Pulmonary artery endothelial cell (primary cell): ENCODE measurements around the gene PSKH1. TPM values are rescaled to one million over a fixed set of nuclear protein-coding genes. Genes with fewer than 3 reads are reported as not detected.
A peak's percentile ranks its signal among the peaks of the same experiment; 100 is the strongest.
"Not testable (repeated sequence)": the region's sequence is repeated elsewhere in the genome, so short reads cannot be mapped to it uniquely, and the experiment has no call there.

ENCODE experiments used
- DNase-seq: peaks from one replicate; pipeline ENCODE4 v3.0.0-alpha.2; 2011; ENCODE audit warnings: low read depth, low spot score
- total RNA-seq: library from RNA; depleted of rRNA; stranded (reverse); fragments of >200 nt; gene quantifications from 2 replicates; pipeline ENCODE4 v1.2.3, GENCODE V29; 2014

The PSKH1 gene
- total RNA-seq, 1 donor from 2014 or later, result 15.4 TPM

- no peak for DNase-seq
Measured at GRCh38 chr16:67924140-67924906, 31.3 kb downstream of the PSKH1 start.

GRCh38 chr16:67926181-67926750 lies 33.2 kb downstream of the PSKH1 start:
- peak; percentile 43 for DNase-seq

GRCh38 chr16:67927131-67927941 lies 34.3 kb downstream of the PSKH1 start:
- no peak for DNase-seq

DNA sequence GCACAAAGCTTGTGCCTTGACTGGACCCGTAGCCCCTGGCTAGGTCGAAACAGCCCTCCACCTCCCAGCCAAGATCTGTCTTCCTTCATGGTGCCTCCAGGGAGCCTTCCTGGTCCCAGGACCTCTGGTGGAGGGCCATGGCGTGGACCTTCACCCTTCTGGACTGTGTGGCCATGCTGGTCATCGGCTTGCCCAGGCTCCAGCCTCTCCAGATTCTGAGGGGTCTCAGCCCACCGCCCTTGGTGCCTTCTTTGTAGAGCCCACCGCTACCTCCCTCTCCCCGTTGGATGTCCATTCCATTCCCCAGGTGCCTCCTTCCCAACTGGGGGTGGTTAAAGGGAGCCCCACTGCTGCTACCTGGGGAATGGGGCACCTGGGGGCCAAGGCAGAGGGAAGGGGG lies 35.1 kb downstream of the PSKH1 start:
- no peak for DNase-seq

DNA sequence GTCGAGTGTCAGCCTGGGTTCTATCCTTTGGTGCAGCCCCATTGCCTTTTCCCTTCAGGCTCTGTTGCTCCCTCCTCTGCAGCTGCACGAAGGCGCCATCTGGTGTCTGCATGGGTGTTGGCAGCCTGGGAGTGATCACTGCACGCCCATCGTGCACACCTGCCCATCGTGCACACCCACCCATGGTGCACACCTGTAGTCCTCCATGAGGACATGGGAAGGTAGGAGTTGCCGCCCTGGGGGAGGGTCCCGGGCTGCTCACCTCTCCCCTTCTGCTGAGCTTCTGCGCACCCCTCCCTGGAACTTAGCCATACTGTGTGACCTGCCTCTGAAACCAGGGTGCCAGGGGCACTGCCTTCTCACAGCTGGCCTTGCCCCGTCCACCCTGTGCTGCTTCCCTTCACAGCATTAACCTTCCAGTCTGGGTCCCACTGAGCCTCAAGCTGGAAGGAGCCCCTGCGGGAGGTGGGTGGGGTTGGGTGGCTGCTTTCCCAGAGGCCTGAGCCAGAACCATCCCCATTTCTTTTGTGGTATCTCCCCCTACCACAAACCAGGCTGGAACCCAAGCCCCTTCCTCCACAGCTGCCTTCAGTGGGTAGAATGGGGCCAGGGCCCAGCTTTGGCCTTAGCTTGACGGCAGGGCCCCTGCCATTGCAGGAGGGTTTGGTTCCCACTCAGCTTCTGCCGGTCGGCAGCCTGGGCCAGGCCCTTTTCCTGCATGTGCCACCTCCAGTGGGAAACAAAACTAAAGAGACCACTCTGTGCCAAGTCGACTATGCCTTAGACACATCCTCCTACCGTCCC lies 35.7 kb downstream of the PSKH1 start:
- DNase-seq, result no peak

GRCh38 chr16:67930191-67930590 lies 37.1 kb downstream of the PSKH1 start:
- no peak for DNase-seq

DNA sequence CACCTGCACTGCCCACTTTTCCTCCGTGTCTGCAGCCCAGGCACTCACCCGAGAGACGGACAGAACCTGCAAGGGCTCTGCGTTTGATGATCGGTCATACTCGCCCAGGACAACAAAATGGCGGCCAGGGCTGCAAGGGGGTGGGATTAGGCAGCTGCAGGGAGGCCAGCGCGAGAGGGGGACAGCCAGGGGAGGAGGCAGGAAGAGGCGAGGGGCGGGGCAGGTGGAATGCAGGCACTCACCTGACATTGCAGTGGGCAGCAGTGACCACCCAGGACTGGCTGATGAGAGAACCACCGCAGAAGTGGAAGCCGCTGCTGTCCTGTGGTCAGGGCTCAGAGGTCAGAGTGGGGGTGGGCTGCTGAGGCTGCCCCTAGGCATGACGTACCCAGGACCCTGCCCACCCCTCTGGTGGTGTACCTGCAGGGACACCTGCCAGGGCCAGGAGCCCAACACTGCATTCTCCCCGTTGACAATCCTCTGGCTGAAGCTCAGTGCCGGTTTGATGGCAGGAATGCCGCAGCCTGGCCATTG lies 37.7 kb downstream of the PSKH1 start:
- no peak for DNase-seq

GRCh38 chr16:67931712-67932461 lies 38.8 kb downstream of the PSKH1 start, which contains the start of gene CTRL:
TSS of gene CTRL (minus strand) at chr16:67931862. CDS start at chr16:67931852, 10 bp downstream.
- DNase-seq, result no peak

- no peak for DNase-seq
Measured at GRCh38 chr16:67932462-67932840, 39.4 kb downstream of the PSKH1 start.

- DNase-seq, result no peak
Measured at GRCh38 chr16:67933805-67934204, 40.8 kb downstream of the PSKH1 start.

DNA sequence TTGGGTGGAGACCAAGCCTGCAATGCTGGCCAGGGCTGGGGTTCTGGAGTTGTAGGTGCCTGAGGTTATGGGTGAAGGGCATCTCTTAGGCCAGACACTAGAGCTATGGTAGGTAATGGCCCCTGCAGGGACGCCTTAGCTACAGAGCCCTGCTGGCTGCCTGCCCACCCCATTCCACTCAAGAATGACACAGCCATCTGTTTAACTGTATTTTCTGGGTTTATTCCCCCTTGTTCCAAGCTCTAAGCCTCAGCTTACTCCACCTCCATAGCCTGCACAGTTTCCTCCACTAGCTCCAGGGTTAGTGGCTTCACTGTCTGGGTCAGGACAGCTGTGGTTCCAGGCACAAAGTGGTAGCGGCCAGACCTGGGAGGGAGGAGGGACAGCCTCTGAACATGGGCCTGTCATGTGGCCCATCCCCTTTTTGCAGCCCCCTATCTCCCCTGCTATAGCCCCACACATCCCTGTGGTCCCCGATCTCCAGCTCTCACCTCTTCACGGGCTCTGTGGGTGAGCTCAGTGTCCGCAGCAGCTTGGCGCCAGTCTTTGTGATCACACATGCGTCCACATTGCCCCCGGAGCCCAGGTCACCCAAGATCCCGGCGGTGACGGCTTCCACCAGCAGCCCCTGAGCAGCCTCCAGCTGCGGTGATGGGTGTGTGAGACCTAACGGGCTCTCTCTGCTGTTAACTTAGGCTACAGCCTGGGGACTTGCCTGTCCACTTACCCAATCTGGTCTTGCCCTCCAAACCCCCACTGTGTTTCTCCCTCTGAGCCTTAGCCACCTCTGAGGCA lies 41.4 kb downstream of the PSKH1 start:
- no peak for DNase-seq

GRCh38 chr16:67935101-67935401 lies 42.0 kb downstream of the PSKH1 start:
- no peak for DNase-seq

- peak; percentile 61 for DNase-seq
Measured at GRCh38 chr16:67935402-67936123, 42.5 kb downstream of the PSKH1 start.

DNA sequence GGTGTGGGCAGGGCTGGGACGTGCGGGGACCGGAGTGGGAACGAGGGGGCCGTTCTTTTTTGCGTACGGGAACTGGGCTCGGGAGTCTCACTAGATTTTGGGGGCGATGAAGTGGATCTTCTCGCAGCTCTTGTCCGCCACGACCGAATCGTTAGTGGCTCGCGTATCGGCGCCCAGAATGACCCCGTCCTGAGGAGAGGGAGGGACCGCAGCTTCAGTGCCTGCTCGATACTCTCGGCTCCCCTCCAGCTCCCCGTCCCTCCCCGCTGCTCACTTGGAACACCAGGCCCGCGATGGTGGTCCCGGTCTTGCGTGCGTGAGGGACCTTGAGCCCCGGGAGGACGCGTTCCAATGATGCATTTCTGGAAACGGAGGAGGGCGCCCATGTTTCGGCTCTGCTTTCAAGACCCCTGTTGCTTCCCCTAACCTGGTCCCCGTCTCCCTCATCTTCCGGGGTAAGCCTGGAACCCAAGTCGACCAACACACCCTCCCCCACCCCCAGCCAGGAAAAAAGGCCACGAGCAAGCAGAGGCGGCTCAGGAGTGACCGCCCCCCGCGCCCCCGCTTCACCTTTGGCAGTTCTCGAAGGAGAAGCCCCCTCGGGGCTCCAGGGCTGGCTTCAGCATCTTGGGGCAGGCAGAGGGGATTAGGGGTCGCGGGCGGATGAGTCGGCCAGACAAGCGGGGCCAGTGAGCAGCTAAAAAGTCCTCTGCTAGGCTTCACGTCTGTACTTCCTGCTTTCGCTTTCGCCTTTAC lies 43.2 kb downstream of the PSKH1 start, which contains the start of gene PSMB10:
Gene PSMB10, minus strand, starts transcription at position 727 of the 756 bp plus-strand sequence. Its CDS starts 101 bp downstream, at position 626.
- DNase-seq, result no peak

- DNase-seq, result no peak
Measured at GRCh38 chr16:67936880-67937605, 44.0 kb downstream of the PSKH1 start.

GRCh38 chr16:67937713-67938112 lies 44.7 kb downstream of the PSKH1 start:
- DNase-seq, result not testable (repeated sequence)
